HG02970 (cell line): Measurements from ENCODE around the gene AMDHD2.
"Not testable (repeated sequence)": the region's sequence is repeated elsewhere in the genome, so short reads cannot be mapped to it uniquely, and the experiment has no call there.

ENCODE experiments used
- ATAC-seq: cut with Tn5 transposase; IDR thresholded peaks from one replicate; pipeline ENCODE4 v1.9.1; 2021; ENCODE audit warnings: mild to moderate bottlenecking, moderate library complexity, moderate number of reproducible peaks; ENCODE audit not compliant: unreplicated experiment, low FRiP score

AMDHD2 gene

GRCh38 chr16:2531696-2532493 lies 11.7 kb downstream of the AMDHD2 start:
- ATAC-seq: peak; percentile 80

- no peak for ATAC-seq
Measured at GRCh38 chr16:2532494-2533141, 12.4 kb downstream of the AMDHD2 start.

GRCh38 chr16:2533142-2533755 lies 13.1 kb downstream of the AMDHD2 start:
- ATAC-seq: not testable (repeated sequence)

GRCh38 chr16:2533912-2534311 lies 13.7 kb downstream of the AMDHD2 start:
- ATAC-seq: no peak

- not testable (repeated sequence) for ATAC-seq
Measured at GRCh38 chr16:2534335-2534734, 14.2 kb downstream of the AMDHD2 start.

- ATAC-seq: no peak
Measured at GRCh38 chr16:2535625-2536013, 15.4 kb downstream of the AMDHD2 start.

GRCh38 chr16:2537451-2538379 lies 17.5 kb downstream of the AMDHD2 start, which contains the start of gene PDPK1:
TSS of gene PDPK1 (plus strand) at chr16:2538021. CDS start at chr16:2538113, 92 bp downstream.
- ATAC-seq: peak; percentile 85

GRCh38 chr16:2539192-2539844 lies 19.1 kb downstream of the AMDHD2 start:
- ATAC-seq: not testable (repeated sequence)

GRCh38 chr16:2539845-2540458 lies 19.8 kb downstream of the AMDHD2 start:
- ATAC-seq: not testable (repeated sequence)

- ATAC-seq: not testable (repeated sequence)
Measured at GRCh38 chr16:2540912-2541311, 20.7 kb downstream of the AMDHD2 start.

GRCh38 chr16:2541409-2541808 lies 21.2 kb downstream of the AMDHD2 start:
- ATAC-seq: not testable (repeated sequence)

- not testable (repeated sequence) for ATAC-seq
Measured at GRCh38 chr16:2543771-2544170, 23.6 kb downstream of the AMDHD2 start.

GRCh38 chr16:2550283-2550878 lies 30.2 kb downstream of the AMDHD2 start:
- not testable (repeated sequence) for ATAC-seq

- ATAC-seq: not testable (repeated sequence)
Measured at GRCh38 chr16:2551420-2551889, 31.3 kb downstream of the AMDHD2 start.

GRCh38 chr16:2554709-2555425 lies 34.7 kb downstream of the AMDHD2 start:
- not testable (repeated sequence) for ATAC-seq

- not testable (repeated sequence) for ATAC-seq
Measured at GRCh38 chr16:2557150-2557549, 37.0 kb downstream of the AMDHD2 start.

GRCh38 chr16:2560131-2560797 lies 40.1 kb downstream of the AMDHD2 start:
- peak; percentile 43 for ATAC-seq

- ATAC-seq: peak; percentile 49
Measured at GRCh38 chr16:2560798-2561133, 40.6 kb downstream of the AMDHD2 start.
